Coronary artery (tissue), 2 donors: ENCODE measurements around the gene MCU.
"Not testable (repeated sequence)": the region's sequence is repeated elsewhere in the genome, so short reads cannot be mapped to it uniquely, and the experiment has no call there.

Source experiments
- DNase-seq: peaks from one replicate; pipeline ENCODE4 v3.0.0-alpha.2; 2017; ENCODE audit warnings: low spot score
- H3K27ac ChIP-seq, 2 donors: fragments of 200-600 bp; sonication (generic); one replicate each; pipeline ENCODE4 v1.5.1; 2016 to 2019
- H3K4me3 ChIP-seq: fragments of 200-600 bp; sonication (generic); 2 replicates; pipeline ENCODE4 v1.5.1; 2016; ENCODE audit warnings: mild to moderate bottlenecking, moderate library complexity
- CTCF ChIP-seq: fragments of 200-600 bp; sonication (generic); IDR thresholded peaks from one replicate; pipeline ENCODE4 v1.5.1; 2019; ENCODE audit warnings: antibody characterized with exemption

The MCU gene

GRCh38 chr10:72910705-72911104 is 218.8 kb downstream of the MCU start:
- Histone ChIP-seq H3K27ac (no peak overlapping the region), H3K4me3 (no peak overlapping the region)
- no peak for TF ChIP-seq CTCF
- DNase-seq, result no peak

GRCh38 chr10:72911758-72912157 is 219.8 kb downstream of the MCU start:
- Histone ChIP-seq H3K4me3 (no peak overlapping the region), H3K27ac (no peak overlapping the region)
- DNase-seq, result no peak
- no peak for TF ChIP-seq CTCF

- no peak for TF ChIP-seq CTCF
- no peak for DNase-seq
- Histone ChIP-seq H3K27ac (no peak overlapping the region), H3K4me3 (no peak overlapping the region)
Observed at GRCh38 chr10:72912736-72913135, 220.8 kb downstream of the MCU start.

GRCh38 chr10:72913287-72913686 is 221.3 kb downstream of the MCU start:
- Histone ChIP-seq H3K27ac (no peak overlapping the region), H3K4me3 (no peak overlapping the region)
- no peak for DNase-seq
- TF ChIP-seq CTCF, result no peak

- not testable (repeated sequence) for H3K27ac ChIP-seq, H3K4me3 ChIP-seq, DNase-seq
Observed at GRCh38 chr10:72917201-72917600, 225.3 kb downstream of the MCU start.

- not testable (repeated sequence) for H3K27ac ChIP-seq, H3K4me3 ChIP-seq, DNase-seq
Observed at GRCh38 chr10:72917803-72918332, 225.9 kb downstream of the MCU start.

- no peak overlapping the region for H3K27ac ChIP-seq
- TF ChIP-seq CTCF, result no peak
- DNase-seq, result no peak
Observed at GRCh38 chr10:72918352-72918751, 226.4 kb downstream of the MCU start.

GRCh38 chr10:72921147-72921683 is 229.3 kb downstream of the MCU start:
- not testable (repeated sequence) for H3K4me3 ChIP-seq, DNase-seq, H3K27ac ChIP-seq

More at GRCh38 chr10:72918352-72918751, 226.4 kb downstream of the MCU start:
- H3K4me3 ChIP-seq, result no peak overlapping the region

GRCh38 chr10:72924351-72924750 is 232.4 kb downstream of the MCU start:
- no peak overlapping the region for H3K27ac ChIP-seq
- no peak for TF ChIP-seq CTCF
- H3K4me3 ChIP-seq, result no peak overlapping the region
- no peak for DNase-seq
